ENCODE data around the gene WEE1.

Gene WEE1

DNA sequence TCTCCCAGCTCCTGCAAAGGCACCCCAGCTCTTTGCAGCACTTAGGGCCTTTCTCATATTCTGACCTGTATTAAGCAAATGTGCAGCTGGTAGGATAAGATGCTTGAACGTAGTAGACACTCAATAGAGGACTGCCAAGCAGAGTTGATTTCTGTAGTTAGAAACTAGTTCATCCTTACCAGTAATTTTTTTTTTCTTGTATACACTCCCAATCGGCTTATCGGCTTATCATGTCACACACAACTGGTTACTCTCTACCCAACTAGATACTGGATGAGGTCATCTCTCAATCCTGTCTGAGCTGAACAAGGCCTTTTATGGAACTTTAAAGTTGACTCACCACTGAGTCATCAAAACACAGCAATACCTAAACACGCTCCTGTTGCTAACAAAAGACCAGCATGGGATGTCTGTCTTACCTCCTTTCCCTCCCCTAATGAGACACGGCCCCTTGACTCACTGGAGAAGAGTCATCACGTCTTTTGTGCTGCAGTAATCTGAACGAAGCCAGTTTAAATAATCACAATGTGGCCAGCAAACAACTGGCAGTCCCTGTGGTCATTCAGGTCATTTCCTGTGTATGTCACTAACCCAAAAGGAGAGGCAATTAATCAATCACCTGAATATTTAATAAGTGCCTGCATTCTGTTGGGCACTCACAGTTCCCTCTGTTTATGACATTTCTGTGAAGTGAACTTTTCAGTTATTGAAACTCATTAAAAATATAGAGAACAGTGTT, 7.5 kb upstream of the WEE1 start:
- ChIA-PET POLR2A (no interaction called here), CTCF (interaction anchor here (0.7 to 2.3 kb wide), 6 partner anchors 8 to 758 kb away, joined by 3 to 6 read pairs (median 3); no protein-coding TSS in a partner anchor)
- peak; percentile 60 to 84 (median 80) for DNase-seq
- 95% methylated on average over 5 of the region's 7 CpGs for WGBS (ENCODE audit: insufficient coverage)
- Histone ChIP-seq H3K4me3 (ENCODE audit: control insufficient read depth in 1 of 7, extremely low read depth in 1 of 7, insufficient read depth in 4 of 7, low read depth in 2 of 7, low read length in 6 of 7) (no peak overlapping the region), H3K27me3 (replicated peaks in 2 of 5; ENCODE audit: control insufficient read depth in 4 of 5, insufficient read depth in 5 of 5, low read length in 4 of 5) (no peaks in the 10 kb centered on the region), H3K36me3 (ENCODE audit: control insufficient read depth in 4 of 4, insufficient read depth in 4 of 4, low read length in 3 of 4) (no peaks in the 10 kb centered on the region), H3K4me1 (ENCODE audit: control extremely low read depth in 1 of 4, control insufficient read depth in 4 of 4, insufficient read depth in 4 of 4, low read length in 3 of 4) (peaks cover 0 to 23% (median 10%) of the 10 kb centered on the region in 4 experiments), H3K27ac (ENCODE audit: insufficient read depth in 1 of 2, low read depth in 1 of 2, low read length in 2 of 2, poor library complexity in 1 of 2, severe bottlenecking in 2 of 2) (peak overlapping the region in 1 of 2 experiments; percentile 79), H3K9me3 (ENCODE audit: control extremely low read depth in 1 of 5, control insufficient read depth in 4 of 5, insufficient read depth in 2 of 5, low read depth in 1 of 5, low read length in 4 of 5) (peaks cover 0 to 3% (median 1%) of the 10 kb centered on the region in 5 experiments)

DNA sequence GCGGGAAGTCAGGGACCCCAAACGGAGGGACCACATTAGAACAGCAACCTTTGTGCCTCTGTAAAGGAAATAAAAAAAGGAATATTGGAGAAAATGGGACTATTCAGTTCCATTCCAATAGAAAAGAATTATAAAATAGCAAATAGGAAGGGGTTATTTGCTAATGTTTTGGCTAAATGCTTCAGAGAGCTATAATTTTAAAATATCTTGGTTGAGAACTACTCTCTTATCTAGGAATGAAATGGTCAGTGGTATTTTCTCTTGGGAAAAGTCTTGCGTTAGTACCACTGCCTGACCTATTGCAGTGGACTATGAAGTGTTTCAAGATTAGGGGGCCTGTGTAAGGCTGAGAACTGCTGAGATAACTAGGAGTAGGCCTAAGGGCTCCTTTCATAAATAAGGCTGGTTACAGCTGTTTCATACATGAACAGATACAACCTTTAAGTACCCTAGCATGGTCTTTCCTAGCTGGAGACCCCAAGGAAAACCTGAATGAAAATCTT, 6.9 kb upstream of the WEE1 start:
- CTCF ChIA-PET, result interaction anchor here (0.7 to 2.3 kb wide), 7 partner anchors 17 to 758 kb away, joined by 3 to 6 read pairs (median 4); no protein-coding TSS in a partner anchor
- H3K4me3 ChIP-seq (ENCODE audit: control insufficient read depth in 1 of 7, extremely low read depth in 1 of 7, insufficient read depth in 4 of 7, low read depth in 2 of 7, low read length in 6 of 7), result no peak overlapping the region
- no peaks in the 10 kb centered on the region for H3K27me3 ChIP-seq (replicated peaks in 2 of 5; ENCODE audit: control insufficient read depth in 4 of 5, insufficient read depth in 5 of 5, low read length in 4 of 5)
- peaks cover 0 to 23% (median 10%) of the 10 kb centered on the region in 4 experiments for H3K4me1 ChIP-seq (ENCODE audit: control extremely low read depth in 1 of 4, control insufficient read depth in 4 of 4, insufficient read depth in 4 of 4, low read length in 3 of 4)
- no peaks in the 10 kb centered on the region for H3K9me3 ChIP-seq (ENCODE audit: control extremely low read depth in 1 of 5, control insufficient read depth in 4 of 5, insufficient read depth in 2 of 5, low read depth in 1 of 5, low read length in 4 of 5)
- H3K36me3 ChIP-seq (ENCODE audit: control insufficient read depth in 4 of 4, insufficient read depth in 4 of 4, low read length in 3 of 4), result no peaks in the 10 kb centered on the region
- no peak for DNase-seq
- peak overlapping the region in 1 of 2 experiments; percentile 79 for H3K27ac ChIP-seq (ENCODE audit: insufficient read depth in 1 of 2, low read depth in 1 of 2, low read length in 2 of 2, poor library complexity in 1 of 2, severe bottlenecking in 2 of 2)
- POLR2A ChIA-PET, result no interaction called here
- 100% methylated on average over 1 of the region's 3 CpGs for WGBS (ENCODE audit: insufficient coverage)

DNA sequence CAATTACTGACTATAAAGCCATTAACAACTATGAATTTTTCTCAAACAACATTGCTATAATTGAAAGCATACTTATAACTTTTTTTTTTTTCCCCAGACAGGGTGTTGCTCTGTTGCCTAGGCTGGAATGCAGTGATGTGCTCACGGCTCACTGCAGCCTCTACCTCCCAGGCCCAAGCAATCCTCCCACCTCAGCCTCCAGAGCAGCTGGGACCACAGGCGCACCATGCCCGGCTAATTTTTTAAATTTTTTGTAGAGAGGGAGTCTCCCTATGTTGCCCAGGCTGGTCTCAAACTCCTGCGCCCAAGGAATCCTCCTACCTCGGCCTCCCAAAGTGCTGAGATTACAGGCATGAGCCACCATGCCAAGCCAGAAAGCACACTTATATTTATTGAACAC, 6.1 kb upstream of the WEE1 start:
- Histone ChIP-seq H3K4me3 (ENCODE audit: control insufficient read depth in 1 of 7, extremely low read depth in 1 of 7, insufficient read depth in 4 of 7, low read depth in 2 of 7, low read length in 6 of 7) (no peak overlapping the region), H3K9me3 (ENCODE audit: control extremely low read depth in 1 of 5, control insufficient read depth in 4 of 5, insufficient read depth in 2 of 5, low read depth in 1 of 5, low read length in 4 of 5) (no peaks in the 10 kb centered on the region), H3K4me1 (ENCODE audit: control extremely low read depth in 1 of 4, control insufficient read depth in 4 of 4, insufficient read depth in 4 of 4, low read length in 3 of 4) (peaks cover 0 to 27% (median 14%) of the 10 kb centered on the region in 4 experiments), H3K36me3 (ENCODE audit: control insufficient read depth in 4 of 4, insufficient read depth in 4 of 4, low read length in 3 of 4) (no peaks in the 10 kb centered on the region), H3K27ac (ENCODE audit: insufficient read depth in 1 of 2, low read depth in 1 of 2, low read length in 2 of 2, poor library complexity in 1 of 2, severe bottlenecking in 2 of 2) (no peak overlapping the region), H3K27me3 (replicated peaks in 2 of 5; ENCODE audit: control insufficient read depth in 4 of 5, insufficient read depth in 5 of 5, low read length in 4 of 5) (no peaks in the 10 kb centered on the region)
- no peak for DNase-seq
- ChIA-PET POLR2A (no interaction called here), CTCF (interaction anchor here (0.7 to 2.3 kb wide), 6 partner anchors 17 to 429 kb away, joined by 3 to 6 read pairs (median 4); no protein-coding TSS in a partner anchor)
- 100% methylated on average over 2 of the region's 5 CpGs for WGBS (ENCODE audit: insufficient coverage)

DNA sequence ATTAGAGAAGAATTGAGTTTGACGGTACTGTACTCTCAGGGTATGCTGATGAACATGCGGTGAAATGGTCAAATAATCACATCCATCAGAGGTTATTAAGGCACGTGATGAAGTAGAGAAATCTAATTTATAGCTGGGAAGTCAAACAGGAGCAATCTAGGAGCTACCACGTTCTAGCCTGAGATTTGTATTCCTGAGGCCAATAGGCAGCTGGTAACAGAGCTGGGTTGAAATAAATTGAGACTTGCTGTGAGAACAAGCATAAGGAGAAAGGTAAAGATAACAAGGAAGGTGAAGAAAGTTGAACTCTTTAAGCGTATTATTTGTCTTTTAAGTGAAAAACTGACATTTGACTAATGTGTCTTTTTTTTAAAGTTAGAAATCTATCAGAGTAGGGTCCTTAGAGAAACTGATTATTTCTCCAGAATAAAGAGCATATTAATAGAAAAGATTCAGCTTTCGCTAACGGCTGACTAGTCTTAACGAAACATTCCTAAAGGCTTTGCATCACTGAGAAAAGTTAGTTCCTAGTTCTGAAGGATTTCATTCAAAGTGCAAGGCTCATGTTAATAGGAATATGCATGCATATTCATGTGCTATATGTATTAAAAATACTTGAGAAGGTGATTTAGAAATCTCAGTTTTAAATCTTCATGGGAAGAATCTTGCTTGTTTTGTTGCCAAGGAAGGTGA, 5.2 kb upstream of the WEE1 start:
- 95% methylated on average over 8 of the region's 8 CpGs for WGBS (ENCODE audit: insufficient coverage)
- H3K27ac ChIP-seq (ENCODE audit: insufficient read depth in 1 of 2, low read depth in 1 of 2, low read length in 2 of 2, poor library complexity in 1 of 2, severe bottlenecking in 2 of 2), result peak overlapping the region; percentile 69 to 86
- ChIA-PET CTCF (interaction anchor here (0.6 to 1.0 kb wide), 5 partner anchors 11 to 182 kb away, joined by 3 to 4 read pairs (median 3); no protein-coding TSS in a partner anchor), POLR2A (interaction anchor here (0.5 kb wide), 1 partner anchor 50 kb away, joined by 3 read pairs; no protein-coding TSS in a partner anchor)
- H3K36me3 ChIP-seq (ENCODE audit: control insufficient read depth in 4 of 4, insufficient read depth in 4 of 4, low read length in 3 of 4), result no peaks in the 10 kb centered on the region
- peak overlapping the region in 1 of 7 experiments; percentile 16 for H3K4me3 ChIP-seq (ENCODE audit: control insufficient read depth in 1 of 7, extremely low read depth in 1 of 7, insufficient read depth in 4 of 7, low read depth in 2 of 7, low read length in 6 of 7)
- H3K9me3 ChIP-seq (ENCODE audit: control extremely low read depth in 1 of 5, control insufficient read depth in 4 of 5, insufficient read depth in 2 of 5, low read depth in 1 of 5, low read length in 4 of 5), result no peaks in the 10 kb centered on the region
- peaks cover 0 to 34% (median 19%) of the 10 kb centered on the region in 4 experiments for H3K4me1 ChIP-seq (ENCODE audit: control extremely low read depth in 1 of 4, control insufficient read depth in 4 of 4, insufficient read depth in 4 of 4, low read length in 3 of 4)
- DNase-seq, result no peak
- H3K27me3 ChIP-seq (replicated peaks in 2 of 5; ENCODE audit: control insufficient read depth in 4 of 5, insufficient read depth in 5 of 5, low read length in 4 of 5), result no peaks in the 10 kb centered on the region

DNA sequence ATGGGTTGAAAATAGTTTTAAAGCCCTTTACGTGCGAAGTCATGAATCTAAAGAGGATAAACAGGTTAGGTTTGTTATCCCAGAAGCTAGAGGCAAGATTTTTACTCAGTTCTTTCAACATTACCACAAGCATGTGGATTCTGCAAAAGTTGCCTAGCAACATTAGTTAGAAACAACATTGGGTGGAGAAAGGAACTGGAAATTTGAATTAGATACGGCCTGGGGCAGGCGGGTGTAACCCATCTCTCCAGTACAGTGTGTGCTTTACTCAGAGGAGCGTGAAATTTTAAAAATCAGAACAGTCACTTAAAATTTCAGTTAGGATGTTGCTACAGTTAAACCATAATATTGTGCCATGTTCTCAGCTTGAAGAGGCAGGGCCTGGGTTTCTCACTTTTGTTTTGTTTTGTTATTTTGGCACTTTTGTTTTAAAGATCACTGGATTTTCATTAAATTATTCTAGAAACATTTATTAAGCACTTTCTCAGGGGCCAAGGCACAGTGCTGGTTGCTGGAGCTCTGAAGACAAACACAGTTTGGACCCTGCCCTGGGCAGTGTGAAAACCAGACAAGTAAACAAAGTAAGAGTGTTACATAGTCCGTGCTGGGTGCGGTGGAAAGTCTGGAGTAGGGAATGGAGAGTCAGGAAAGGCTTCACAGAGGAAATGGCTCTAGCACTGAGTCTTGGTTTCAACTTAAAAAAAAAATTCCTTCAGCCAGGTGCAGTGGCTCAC, 4.4 kb upstream of the WEE1 start:
- Histone ChIP-seq H3K27ac (ENCODE audit: insufficient read depth in 1 of 2, low read depth in 1 of 2, low read length in 2 of 2, poor library complexity in 1 of 2, severe bottlenecking in 2 of 2) (peak overlapping the region; percentile 69 to 86), H3K9me3 (ENCODE audit: control extremely low read depth in 1 of 5, control insufficient read depth in 4 of 5, insufficient read depth in 2 of 5, low read depth in 1 of 5, low read length in 4 of 5) (no peaks in the 10 kb centered on the region), H3K4me3 (ENCODE audit: control insufficient read depth in 1 of 7, extremely low read depth in 1 of 7, insufficient read depth in 4 of 7, low read depth in 2 of 7, low read length in 6 of 7) (peak overlapping the region in 2 of 7 experiments; percentile 33 to 43), H3K4me1 (ENCODE audit: control extremely low read depth in 1 of 4, control insufficient read depth in 4 of 4, insufficient read depth in 4 of 4, low read length in 3 of 4) (peaks cover 0 to 34% (median 19%) of the 10 kb centered on the region in 4 experiments), H3K27me3 (replicated peaks in 2 of 5; ENCODE audit: control insufficient read depth in 4 of 5, insufficient read depth in 5 of 5, low read length in 4 of 5) (no peaks in the 10 kb centered on the region), H3K36me3 (ENCODE audit: control insufficient read depth in 4 of 4, insufficient read depth in 4 of 4, low read length in 3 of 4) (no peaks in the 10 kb centered on the region)
- CTCF ChIA-PET, result interaction anchor here (0.6 to 1.0 kb wide), 4 partner anchors 10 to 182 kb away, joined by 3 to 4 read pairs (median 4); no protein-coding TSS in a partner anchor
- DNase-seq, result peak; percentile 79 to 92 (median 89)
- POLR2A ChIA-PET, result interaction anchor here (0.5 to 0.7 kb wide), 3 partner anchors 35 to 109 kb away, joined by 3 read pairs; no protein-coding TSS in a partner anchor
- WGBS (ENCODE audit: insufficient coverage), result 78% methylated on average over 4 of the region's 7 CpGs

DNA sequence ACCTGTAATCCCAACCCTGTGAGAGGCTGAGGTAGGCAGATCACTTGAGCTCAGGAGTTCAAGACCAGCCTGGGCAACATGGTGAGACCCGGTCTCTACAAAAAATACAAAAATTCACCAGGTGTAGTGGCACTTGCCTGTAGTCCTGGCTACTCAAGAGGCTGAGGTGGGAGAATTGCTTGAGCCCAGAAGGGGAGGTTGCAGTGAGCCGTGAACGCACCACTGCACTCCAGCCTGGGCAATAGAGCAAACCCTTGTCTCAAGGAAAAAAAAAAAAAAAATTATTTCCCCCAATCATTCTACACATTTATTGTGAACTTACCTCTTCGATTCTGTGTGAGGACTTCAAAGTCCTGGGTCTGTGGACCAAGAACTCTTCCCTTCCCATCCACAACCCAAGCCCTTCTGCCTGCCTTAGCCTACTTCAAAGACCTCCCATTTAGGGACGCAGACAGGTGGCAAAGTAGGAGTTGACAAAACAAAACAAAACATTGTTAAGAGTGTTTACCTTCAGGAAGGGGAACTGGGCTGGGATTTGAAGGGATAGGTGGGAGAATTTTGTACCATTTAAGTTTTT, 3.8 kb upstream of the WEE1 start:
- no peaks in the 10 kb centered on the region for H3K27me3 ChIP-seq (replicated peaks in 2 of 5; ENCODE audit: control insufficient read depth in 4 of 5, insufficient read depth in 5 of 5, low read length in 4 of 5)
- WGBS (ENCODE audit: insufficient coverage), result 100% methylated on average over 2 of the region's 5 CpGs
- peaks cover 0 to 34% (median 19%) of the 10 kb centered on the region in 4 experiments for H3K4me1 ChIP-seq (ENCODE audit: control extremely low read depth in 1 of 4, control insufficient read depth in 4 of 4, insufficient read depth in 4 of 4, low read length in 3 of 4)
- peak overlapping the region in 1 of 7 experiments; percentile 33 for H3K4me3 ChIP-seq (ENCODE audit: control insufficient read depth in 1 of 7, extremely low read depth in 1 of 7, insufficient read depth in 4 of 7, low read depth in 2 of 7, low read length in 6 of 7)
- POLR2A ChIA-PET, result interaction anchor here (0.6 to 0.7 kb wide), 2 partner anchors 35 to 110 kb away, joined by 3 read pairs; no protein-coding TSS in a partner anchor
- no peak for DNase-seq
- CTCF ChIA-PET, result no interaction called here
- peak overlapping the region; percentile 67 to 86 for H3K27ac ChIP-seq (ENCODE audit: insufficient read depth in 1 of 2, low read depth in 1 of 2, low read length in 2 of 2, poor library complexity in 1 of 2, severe bottlenecking in 2 of 2)
- H3K36me3 ChIP-seq (ENCODE audit: control insufficient read depth in 4 of 4, insufficient read depth in 4 of 4, low read length in 3 of 4), result no peaks in the 10 kb centered on the region
- no peaks in the 10 kb centered on the region for H3K9me3 ChIP-seq (ENCODE audit: control extremely low read depth in 1 of 5, control insufficient read depth in 4 of 5, insufficient read depth in 2 of 5, low read depth in 1 of 5, low read length in 4 of 5)
